Gastrocnemius medialis (tissue), 4 donors: ENCODE results near the gene SNX24. TPM values are rescaled to one million over a fixed set of nuclear protein-coding genes. Genes with fewer than 3 reads are reported as not detected.
A peak's percentile ranks its signal among the peaks of the same experiment; 100 is the strongest.

Experiments
- ATAC-seq, 2 donors: fragments of 150-250 bp; one replicate each; pipeline ENCODE4 v1.9.1; 2016
- DNase-seq, 2 donors: peaks; one replicate each; pipeline ENCODE4 v3.0.0-alpha.2; 2019
- H3K27ac ChIP-seq, 4 donors: fragments of 200-600 bp; sonication (generic); 1 replicate in 1 of 4; 2 replicates in 3 of 4; pipeline ENCODE4 v1.5.1; 2016 to 2018; ENCODE audit warnings: mild to moderate bottlenecking in 2 of 4, moderate library complexity in 1 of 4
- H3K27me3 ChIP-seq, 3 donors: fragments of 200-600 bp; sonication (generic) in 2 of 3; 1 replicate in 1 of 3; 2 replicates in 2 of 3; pipeline versions ENCODE4 v1.5.1 to v1.6.0; 2016 to 2019; ENCODE audit warnings: mild to moderate bottlenecking in 1 of 3, moderate library complexity in 1 of 3
- H3K36me3 ChIP-seq, 2 donors: fragments of 200-600 bp; sonication (generic) in 1 of 2; one replicate each; pipeline ENCODE4 v1.5.1; 2017 to 2018
- H3K4me1 ChIP-seq, 2 donors: fragments of 200-600 bp; sonication (generic) in 1 of 2; one replicate each; pipeline ENCODE4 v1.5.1; 2016 to 2017; ENCODE audit warnings: mild to moderate bottlenecking in 2 of 2
- H3K4me3 ChIP-seq, 4 donors: fragments of 200-600 bp; sonication (generic) in 3 of 4; 1 replicate in 1 of 4; 2 replicates in 3 of 4; pipeline ENCODE4 v1.5.1; 2016 to 2019; ENCODE audit warnings: mild to moderate bottlenecking in 2 of 4
- H3K9me3 ChIP-seq, 3 donors: fragments of 200-600 bp; sonication (generic) in 2 of 3; 1 replicate in 1 of 3; 2 replicates in 2 of 3; pipeline ENCODE4 v1.5.1; 2016 to 2019
- POLR2A ChIP-seq, 2 donors: fragments of 450-650 bp; IDR thresholded peaks; one replicate each; pipeline ENCODE4 v1.6.1; 2017; ENCODE audit warnings: antibody characterized with exemption in 2 of 2, mild to moderate bottlenecking in 2 of 2, moderate library complexity in 2 of 2
- in situ Hi-C, 4 donors: fragments of 200-750 bp; cut with MboI; loops; one replicate each; pipeline versions ENCODE4 v1.15.0 to v1.8.0; 2017; ENCODE audit warnings: low sequenced_read_pairs in 4 of 4
- intact Hi-C: fragments of 100-400 bp; cut with DNase I; formaldehyde crosslinking; loops from one replicate; pipeline ENCODE4 v1.15.1; 2023; ENCODE audit warnings: low total_unique reads
- total RNA-seq, 4 donors: library from RNA; depleted of rRNA; stranded (reverse); fragments of >200 nt; gene quantifications; one replicate each; pipeline versions ENCODE4 v1.1.0 to v1.2.3, GENCODE V29; 2016
- TF ChIP-seq, protein P1 (sequence below), 5 experiments: fragments of 450-650 bp in 3 of 5; fragments of 200-600 bp in 2 of 5; sonication (generic) in 2 of 5; IDR thresholded peaks in 4 of 5; conservative IDR thresholded peaks in 1 of 5; 1 replicate in 4 of 5; 2 replicates in 1 of 5; pipeline ENCODE4 v1.5.1; 2016 to 2019; ENCODE audit warnings: antibody characterized with exemption in 5 of 5, mild to moderate bottlenecking in 3 of 5, moderate library complexity in 3 of 5

Gene SNX24
- total RNA-seq, 4 donors from 2014 or later, result 6.9 to 17.8 (median 10.6) TPM

GRCh38 chr5:122842016-122842580 lies 3.3 kb upstream of the SNX24 start:
- Histone ChIP-seq H3K27me3 (no peaks in the 10 kb centered on the region), H3K27ac (no peak overlapping the region), H3K36me3 (no peaks in the 10 kb centered on the region), H3K4me3 (no peak overlapping the region), H3K4me1 (peaks cover 11 to 12% of the 10 kb centered on the region in 2 donors), H3K9me3 (no peaks in the 10 kb centered on the region)
- no peak for ATAC-seq
- in situ Hi-C loops (loop anchor here in 1 of 4 donors (10.0 kb wide), 1 partner anchor 67 kb away; the partner anchor contains the start of gene SNX2), intact Hi-C loops (no loop called here)
- no peak for DNase-seq
- no peak for TF ChIP-seq POLR2A (IDR thresholded peaks at IDR 0.05)
- TF ChIP-seq, protein P1, sequence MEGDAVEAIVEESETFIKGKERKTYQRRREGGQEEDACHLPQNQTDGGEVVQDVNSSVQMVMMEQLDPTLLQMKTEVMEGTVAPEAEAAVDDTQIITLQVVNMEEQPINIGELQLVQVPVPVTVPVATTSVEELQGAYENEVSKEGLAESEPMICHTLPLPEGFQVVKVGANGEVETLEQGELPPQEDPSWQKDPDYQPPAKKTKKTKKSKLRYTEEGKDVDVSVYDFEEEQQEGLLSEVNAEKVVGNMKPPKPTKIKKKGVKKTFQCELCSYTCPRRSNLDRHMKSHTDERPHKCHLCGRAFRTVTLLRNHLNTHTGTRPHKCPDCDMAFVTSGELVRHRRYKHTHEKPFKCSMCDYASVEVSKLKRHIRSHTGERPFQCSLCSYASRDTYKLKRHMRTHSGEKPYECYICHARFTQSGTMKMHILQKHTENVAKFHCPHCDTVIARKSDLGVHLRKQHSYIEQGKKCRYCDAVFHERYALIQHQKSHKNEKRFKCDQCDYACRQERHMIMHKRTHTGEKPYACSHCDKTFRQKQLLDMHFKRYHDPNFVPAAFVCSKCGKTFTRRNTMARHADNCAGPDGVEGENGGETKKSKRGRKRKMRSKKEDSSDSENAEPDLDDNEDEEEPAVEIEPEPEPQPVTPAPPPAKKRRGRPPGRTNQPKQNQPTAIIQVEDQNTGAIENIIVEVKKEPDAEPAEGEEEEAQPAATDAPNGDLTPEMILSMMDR (IDR thresholded peaks at IDR 0.05 in 4 of 5, conservative IDR thresholded peaks at IDR 0.05 in 1 of 5), result no peak

GRCh38 chr5:122844136-122844909 lies 1.1 kb upstream of the SNX24 start:
- intact Hi-C loops, result loop anchor here (1.0 to 2.0 kb wide), 2 partner anchors 70 to 192 kb away; partner anchors contain the start of genes PPIC and SNX2
- Histone ChIP-seq H3K27me3 (no peaks in the 10 kb centered on the region), H3K4me1 (peaks cover 11 to 13% of the 10 kb centered on the region in 2 donors), H3K36me3 (no peaks in the 10 kb centered on the region), H3K4me3 (peak overlapping the region; percentile 88 to 96 (median 92)), H3K27ac (peak overlapping the region; percentile 76 to 91 (median 86)), H3K9me3 (no peaks in the 10 kb centered on the region)
- ATAC-seq, result peak in 1 of 2 donors; percentile 9
- TF ChIP-seq POLR2A (IDR thresholded peaks at IDR 0.05), result no peak
- TF ChIP-seq, protein P1 (IDR thresholded peaks at IDR 0.05 in 4 of 5, conservative IDR thresholded peaks at IDR 0.05 in 1 of 5), result no peak
- in situ Hi-C loops, result loop anchor here in 1 of 4 donors (10.0 kb wide), 1 partner anchor 70 kb away; the partner anchor contains the start of gene SNX2
- no peak for DNase-seq

- in situ Hi-C loops, result loop anchor here in 1 of 4 donors (10.0 kb wide), 1 partner anchor 70 kb away; the partner anchor contains the start of gene SNX2
- H3K36me3 ChIP-seq, result no peaks in the 10 kb centered on the region
Measured at GRCh38 chr5:122844910-122845228, 544 bp upstream of the SNX24 start.

DNA sequence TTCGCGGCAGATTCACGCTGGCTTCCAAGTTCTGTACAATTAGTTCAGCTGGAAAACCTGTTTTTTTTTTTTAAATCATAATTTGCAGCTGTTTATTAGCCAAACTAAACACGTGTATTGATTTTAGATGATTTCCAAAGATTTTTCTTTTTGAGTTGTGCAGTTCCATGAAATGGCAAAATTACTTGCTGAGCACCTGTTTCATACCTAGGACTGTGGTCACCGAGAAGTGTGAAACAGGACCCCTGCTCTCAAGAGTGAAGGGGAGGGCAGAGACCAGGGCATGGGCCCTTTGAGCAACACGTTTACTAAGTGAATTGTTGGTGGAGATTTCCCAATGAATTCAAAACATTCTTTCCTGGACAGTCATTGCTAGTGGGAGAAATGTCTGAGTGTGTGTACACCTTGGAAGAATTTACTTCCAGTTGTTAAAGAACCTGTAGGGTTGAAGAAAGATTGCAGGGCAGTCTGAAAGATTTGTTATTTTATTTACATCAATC lies 688 bp downstream of the SNX24 start:
- in situ Hi-C loops (loop anchor here in 1 of 4 donors (10.0 kb wide), 1 partner anchor 71 kb away; the partner anchor contains the start of gene SNX2), intact Hi-C loops (no loop called here)
- DNase-seq, result no peak
- H3K27me3 ChIP-seq, result no peaks in the 10 kb centered on the region
- H3K4me3 ChIP-seq, result peak overlapping the region; percentile 88 to 96 (median 92)
- peaks cover 11 to 13% of the 10 kb centered on the region in 2 donors for H3K4me1 ChIP-seq
- peak overlapping the region; percentile 76 to 91 (median 86) for H3K27ac ChIP-seq
- no peaks in the 10 kb centered on the region for H3K36me3 ChIP-seq
- H3K9me3 ChIP-seq, result no peaks in the 10 kb centered on the region
- TF ChIP-seq, protein P1 (IDR thresholded peaks at IDR 0.05 in 4 of 5, conservative IDR thresholded peaks at IDR 0.05 in 1 of 5), result no peak
- no peak for TF ChIP-seq POLR2A (IDR thresholded peaks at IDR 0.05)
- ATAC-seq, result peak in 1 of 2 donors; percentile 6

More at GRCh38 chr5:122844910-122845228, 544 bp upstream of the SNX24 start:
- Histone ChIP-seq H3K4me3 (peak overlapping the region; percentile 88 to 96 (median 92)), H3K27ac (peak overlapping the region; percentile 76 to 91 (median 86)), H3K4me1 (peaks cover 11 to 13% of the 10 kb centered on the region in 2 donors), H3K9me3 (no peaks in the 10 kb centered on the region), H3K27me3 (no peaks in the 10 kb centered on the region)
- peak; percentile 24 to 35 for ATAC-seq
- intact Hi-C loops, result loop anchor here (1.0 to 2.0 kb wide), 2 partner anchors 70 to 191 kb away; partner anchors contain the start of genes PPIC and SNX2
- DNase-seq, result no peak
- no peak for TF ChIP-seq POLR2A (IDR thresholded peaks at IDR 0.05)
- TF ChIP-seq, protein P1 (IDR thresholded peaks at IDR 0.05 in 4 of 5, conservative IDR thresholded peaks at IDR 0.05 in 1 of 5), result no peak
